Activated CD4-positive, alpha-beta T cell treated with anti-CD3 and anti-CD28 coated beads, Interleukin-2, Interleukin-6, amounts not matched to agents 100 ng/mL and 50 ng/mL, durations not matched to agents 16 hours and 8 hours (primary cell): ENCODE data around the gene AFF4.

Experiments used
- DNase-seq: peaks from one replicate; pipeline ENCODE4 v3.0.0-alpha.2; 2020

The AFF4 gene

DNA sequence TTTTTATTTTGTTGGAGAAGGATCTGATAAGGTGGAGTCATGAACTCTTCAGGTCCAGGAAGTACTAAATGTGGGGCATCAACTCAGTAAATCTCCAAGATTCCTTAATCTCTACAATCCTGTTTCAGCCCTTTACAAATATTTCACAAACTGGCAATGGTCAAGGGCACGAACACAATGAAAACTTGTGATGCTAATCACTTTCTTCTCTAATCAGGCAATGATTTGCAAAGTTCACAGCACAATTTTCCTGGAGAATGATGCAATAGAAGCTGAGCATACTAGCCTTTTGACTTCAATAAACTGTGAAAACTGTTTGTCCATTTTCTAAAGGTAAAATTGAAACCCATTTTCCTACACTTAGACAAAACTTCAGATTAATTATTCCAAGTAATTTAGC lies 114.1 kb downstream of the AFF4 start:
- DNase-seq, result no peak

DNA sequence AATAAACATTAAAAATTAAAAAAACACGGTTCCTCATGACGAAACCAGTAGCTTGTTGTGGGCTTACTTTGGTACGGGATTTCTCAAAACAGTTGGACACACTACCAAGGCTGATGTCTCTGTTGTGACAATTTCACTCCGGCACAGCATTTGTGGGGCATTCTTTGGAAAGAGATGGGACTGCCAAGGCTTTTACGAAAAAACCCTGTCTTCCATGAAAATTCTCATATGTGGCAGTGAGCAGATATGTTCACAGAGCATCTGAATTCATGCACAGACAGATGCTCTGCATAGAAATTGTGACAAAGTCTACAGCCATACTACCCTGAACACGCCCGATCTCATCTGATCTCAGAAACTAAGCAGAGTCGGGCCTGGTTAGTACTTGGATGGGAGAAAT lies 115.2 kb downstream of the AFF4 start:
- no peak for DNase-seq

DNA sequence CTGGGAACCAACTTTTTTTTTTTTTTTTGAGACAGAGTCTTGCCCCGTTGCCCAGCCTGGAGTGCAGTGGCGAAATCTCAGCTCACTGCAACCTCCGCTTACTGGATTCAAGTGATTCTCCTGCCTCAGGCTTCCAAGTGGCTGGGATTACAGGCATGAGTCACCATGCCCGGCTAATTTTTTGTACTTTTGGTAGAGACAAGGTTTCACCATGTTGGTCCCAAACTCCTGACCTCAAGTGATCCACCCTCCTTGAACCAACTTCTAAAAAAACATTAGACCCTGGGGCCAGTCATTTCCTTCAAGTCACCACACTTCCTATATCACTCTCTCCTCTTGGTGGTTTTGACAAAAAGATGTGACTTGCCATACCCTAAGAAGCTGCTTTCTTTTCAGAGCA lies 122.1 kb downstream of the AFF4 start:
- no peak for DNase-seq

DNA sequence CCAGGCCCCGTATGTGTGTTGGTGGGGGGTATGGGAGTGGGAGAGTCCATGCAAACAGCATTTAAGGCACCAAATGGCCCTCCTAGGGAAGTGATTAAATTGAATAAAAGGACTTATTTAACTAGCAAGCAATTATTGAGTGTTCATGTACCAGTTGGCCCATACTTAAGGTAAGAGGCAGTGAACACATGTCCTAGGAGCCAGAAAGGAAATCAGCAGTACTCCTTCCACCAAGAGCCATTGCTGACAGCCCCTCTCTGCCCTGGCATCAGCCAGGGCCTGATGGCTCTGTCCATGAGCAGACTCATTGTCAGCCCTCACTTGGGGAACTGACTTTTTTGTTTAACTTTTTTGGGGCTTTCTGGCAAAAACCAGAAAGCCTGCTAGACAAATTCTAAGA lies 122.5 kb downstream of the AFF4 start:
- DNase-seq, result no peak

DNA sequence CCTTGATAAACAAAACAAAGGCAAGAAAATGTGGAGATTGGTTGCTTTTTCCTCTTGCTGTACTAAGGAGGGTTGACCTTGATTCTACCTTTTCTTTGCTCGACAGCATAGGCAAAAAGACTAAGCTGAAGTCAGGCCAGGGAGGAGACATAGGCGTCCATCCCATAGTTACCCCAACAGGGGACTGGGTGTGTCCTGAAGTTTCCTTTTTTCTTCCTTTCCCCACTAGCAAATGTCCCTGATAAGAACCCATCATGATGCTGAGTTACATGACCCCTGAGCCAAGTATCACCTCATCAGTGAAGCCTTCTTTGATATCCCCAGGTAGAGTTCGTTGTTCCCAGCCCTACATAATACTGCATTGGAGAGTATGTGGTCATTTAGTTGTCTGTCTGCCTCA lies 123.1 kb downstream of the AFF4 start:
- no peak for DNase-seq

DNA sequence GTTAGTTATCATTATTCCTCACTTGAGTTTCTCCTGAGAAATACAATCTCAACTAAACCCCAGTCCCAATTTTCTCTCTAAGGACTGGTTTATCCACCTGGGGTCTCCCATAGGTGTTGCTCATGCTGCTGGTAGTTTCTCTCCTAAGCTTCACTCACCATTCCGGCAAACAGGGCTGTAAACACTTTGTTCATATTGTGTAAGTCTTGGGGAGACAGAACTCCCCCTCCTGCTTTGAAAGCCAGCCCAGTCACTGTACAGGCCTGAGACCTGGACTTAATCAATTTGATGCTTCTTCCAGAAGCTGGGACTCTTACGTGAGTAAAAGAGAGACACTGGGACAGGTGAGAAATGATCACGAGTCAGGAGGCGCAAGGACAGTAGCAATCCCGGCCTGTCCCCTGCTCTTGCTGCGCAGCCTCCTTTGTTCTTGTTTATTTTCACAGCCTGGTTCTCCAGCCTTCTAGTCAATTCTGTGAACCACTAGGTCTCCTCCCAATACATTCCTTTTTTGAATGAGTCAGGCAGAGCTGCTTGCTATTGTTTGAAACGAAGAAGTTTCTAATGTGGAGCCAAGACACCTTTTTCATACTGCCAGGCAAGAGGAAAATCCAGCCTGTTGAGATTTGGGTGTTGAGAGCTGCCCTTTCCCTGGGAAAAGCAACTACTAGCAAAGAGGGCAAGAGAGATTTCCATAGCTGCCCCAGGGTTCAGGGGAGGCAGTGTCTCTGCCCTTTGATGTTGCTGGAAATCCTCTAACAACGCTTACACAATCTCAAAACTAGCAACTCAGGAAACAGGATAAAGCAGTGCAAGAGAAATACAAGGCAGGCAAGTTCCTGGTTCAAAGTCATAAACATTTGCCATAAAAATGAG lies 123.8 kb downstream of the AFF4 start:
- no peak for DNase-seq

DNA sequence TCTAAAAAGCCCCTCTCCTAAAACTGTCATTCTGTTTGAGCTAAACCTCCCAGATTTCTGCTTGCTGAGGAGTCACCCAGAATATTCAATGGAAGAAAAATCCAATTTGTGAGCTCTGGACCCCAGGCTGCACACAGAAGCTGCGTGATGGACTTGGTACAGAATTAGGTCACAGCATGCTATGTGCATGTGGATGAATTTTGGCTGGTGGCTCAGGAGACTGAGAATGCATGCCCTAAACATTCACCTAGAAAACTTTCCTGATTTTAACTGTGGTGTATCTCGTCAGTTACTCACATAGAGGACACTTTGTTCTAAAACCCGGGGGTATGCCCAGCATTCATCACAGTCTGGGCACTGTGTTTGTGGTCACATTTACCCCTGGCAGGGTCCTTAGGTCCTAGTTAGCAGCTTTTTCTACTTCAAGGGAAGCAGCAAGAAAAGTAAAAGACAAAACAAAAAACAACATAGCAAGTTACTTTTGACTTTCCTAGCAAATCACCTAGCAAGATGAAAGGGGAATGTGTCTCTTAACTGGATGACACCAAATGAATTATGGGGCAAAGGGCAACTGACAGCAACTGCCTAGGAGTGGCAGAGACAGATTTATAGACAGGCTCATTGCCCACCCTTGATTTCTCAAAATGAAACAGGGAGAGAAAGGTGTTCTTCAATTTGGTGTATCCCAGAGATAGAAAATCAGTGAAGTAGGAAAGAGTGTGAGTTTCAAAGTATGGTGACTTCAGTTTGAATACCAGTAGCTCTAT lies 124.7 kb downstream of the AFF4 start:
- DNase-seq, result no peak

DNA sequence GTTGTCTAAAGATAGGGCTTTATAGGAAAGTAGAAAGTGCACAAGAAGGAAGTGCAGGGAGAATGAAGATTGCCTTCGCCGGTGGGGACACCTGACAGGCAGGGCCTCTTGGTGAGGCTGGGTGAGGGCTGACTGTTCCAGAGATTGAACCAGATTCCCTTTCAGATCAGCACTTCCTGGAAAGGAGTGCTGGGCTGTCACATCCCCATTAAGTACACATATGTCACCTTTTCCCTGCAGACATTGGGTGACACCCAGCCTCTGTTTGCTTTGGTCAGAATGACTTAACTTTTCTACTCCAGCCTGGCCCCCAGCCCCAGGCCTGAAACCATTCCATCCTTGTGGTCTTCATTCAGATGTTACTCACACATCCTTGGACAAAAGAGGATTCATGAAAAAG lies 125.6 kb downstream of the AFF4 start:
- DNase-seq, result no peak

DNA sequence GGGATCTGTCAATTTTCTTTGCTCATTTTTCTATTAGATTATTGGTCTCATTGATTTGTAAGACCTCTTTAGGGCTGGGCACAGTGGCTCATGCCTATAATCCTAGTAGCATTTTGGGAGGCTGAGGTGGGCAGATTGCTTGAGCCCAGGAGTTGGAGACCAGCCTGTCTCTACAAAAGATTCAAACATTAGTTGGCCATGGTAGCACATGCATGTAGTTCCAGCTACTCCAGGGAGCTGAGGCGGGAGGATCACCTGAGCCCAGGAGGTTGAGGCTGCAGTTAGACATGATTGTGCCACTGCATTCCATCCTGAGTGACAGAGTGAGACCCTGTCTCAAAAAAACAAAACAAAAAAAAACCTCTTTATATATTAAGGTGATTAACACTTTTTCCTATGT lies 126.6 kb downstream of the AFF4 start:
- DNase-seq, result no peak

DNA sequence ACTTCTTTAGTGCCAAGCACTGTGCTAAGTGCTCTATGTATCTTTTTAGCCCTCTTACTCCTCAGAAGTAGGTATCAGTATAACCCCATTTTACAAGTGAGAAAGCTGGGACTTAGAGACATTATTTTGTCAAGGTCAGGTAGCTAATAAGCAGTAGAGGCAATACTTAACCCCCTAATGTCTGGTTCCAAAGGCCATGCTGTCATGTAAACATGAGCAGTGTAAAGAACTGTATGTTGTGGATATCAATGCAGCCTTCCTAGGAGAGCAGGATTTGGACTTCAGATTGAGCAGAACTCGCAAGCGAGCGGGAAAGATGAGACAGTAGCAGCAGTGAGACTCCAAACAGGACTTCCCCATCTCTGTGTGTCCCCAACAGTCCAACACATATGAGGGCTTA lies 129.4 kb downstream of the AFF4 start:
- no peak for DNase-seq

DNA sequence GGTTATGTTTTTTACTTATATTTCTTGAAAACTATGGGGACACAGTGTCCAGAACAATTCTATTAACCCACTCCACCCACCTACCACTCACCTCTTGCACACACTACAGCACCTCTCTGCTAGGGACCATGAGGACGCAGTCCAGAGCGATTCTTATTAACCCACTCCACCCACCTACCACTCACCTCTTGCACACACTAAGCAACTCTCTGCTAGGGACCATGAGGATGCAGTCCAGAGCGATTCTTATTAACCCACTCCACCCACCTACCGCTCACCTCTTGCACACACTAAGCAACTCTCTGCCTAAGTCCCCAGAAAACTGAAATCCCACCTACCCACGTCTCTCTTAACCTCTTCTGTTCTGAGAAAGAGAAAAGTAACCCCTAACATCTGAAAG lies 130.8 kb downstream of the AFF4 start:
- DNase-seq, result no peak

DNA sequence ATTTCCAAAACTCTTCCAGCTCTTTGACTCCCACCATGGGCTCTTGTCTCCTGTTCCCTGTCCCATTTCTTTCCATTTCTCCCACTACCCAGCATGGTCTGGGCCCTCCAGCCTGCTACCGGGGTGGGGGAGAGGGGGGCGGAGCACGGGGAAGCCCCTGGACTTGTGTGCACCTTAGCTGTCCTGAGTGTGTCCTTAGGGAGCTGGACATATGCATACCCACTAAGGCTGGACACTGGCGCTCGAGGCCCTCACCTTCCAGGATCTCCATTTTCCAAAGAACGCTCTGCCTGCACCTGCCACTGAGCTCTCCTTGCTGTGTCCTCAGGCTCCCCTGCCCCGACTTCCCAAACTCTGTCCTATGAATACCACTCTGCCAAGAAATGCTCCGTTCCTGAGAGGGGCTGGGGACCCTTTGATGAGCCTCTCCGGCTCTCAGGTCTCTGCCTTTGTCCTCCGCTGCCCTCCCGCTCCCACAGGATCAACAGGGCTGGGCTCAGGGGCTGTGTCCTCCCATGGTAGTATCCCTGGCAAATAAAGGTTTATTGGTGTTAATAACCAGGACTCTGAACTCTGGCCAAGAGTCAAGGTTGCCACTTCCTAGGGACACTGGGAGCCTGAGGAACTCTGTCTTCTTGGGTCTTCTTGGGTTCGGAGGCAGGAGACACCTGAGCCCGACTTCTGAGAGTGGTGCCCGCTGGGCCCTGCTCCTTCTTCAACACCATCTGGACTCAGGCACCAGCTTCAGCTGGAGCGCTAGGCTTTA lies 132.2 kb downstream of the AFF4 start:
- DNase-seq, result no peak

DNA sequence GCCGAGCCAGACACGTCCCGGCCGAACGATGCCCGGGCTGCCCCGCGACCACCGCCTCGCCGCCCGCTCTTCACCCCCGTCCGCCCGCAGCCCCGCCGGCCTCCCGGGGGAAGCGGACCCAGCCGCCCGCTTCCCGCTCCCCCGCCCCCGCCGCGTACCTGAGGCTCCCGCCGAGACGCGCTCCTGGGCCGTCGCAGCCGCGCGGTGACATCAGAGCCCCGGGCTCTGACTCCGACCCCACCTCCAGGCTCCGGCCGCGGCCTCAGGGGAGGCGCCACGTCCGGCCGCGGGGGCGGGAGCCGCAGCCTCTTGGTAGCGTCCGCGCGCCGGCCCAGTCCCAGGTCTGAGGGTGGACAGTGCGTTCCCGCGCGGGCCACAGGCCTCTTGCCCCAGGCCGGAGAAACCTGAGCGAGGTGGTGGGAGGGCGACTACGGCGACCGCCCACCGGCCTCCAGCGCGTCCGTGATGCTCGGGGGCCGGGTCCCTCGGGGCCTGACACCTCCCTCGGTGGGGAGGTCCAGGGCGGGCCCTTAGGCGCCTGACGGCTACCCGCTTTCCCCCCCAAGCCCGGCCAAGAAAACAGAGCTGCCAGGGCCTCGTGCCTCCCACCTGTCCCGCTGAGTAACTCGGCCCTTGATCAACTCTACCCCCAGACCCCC lies 132.9 kb downstream of the AFF4 start, which contains the start of gene SHROOM1:
Gene SHROOM1 (minus strand): TSS at position 212 of the 659 bp plus-strand sequence. CDS start 4,507 bp downstream, outside the sequence.
- peak; percentile 28 for DNase-seq

DNA sequence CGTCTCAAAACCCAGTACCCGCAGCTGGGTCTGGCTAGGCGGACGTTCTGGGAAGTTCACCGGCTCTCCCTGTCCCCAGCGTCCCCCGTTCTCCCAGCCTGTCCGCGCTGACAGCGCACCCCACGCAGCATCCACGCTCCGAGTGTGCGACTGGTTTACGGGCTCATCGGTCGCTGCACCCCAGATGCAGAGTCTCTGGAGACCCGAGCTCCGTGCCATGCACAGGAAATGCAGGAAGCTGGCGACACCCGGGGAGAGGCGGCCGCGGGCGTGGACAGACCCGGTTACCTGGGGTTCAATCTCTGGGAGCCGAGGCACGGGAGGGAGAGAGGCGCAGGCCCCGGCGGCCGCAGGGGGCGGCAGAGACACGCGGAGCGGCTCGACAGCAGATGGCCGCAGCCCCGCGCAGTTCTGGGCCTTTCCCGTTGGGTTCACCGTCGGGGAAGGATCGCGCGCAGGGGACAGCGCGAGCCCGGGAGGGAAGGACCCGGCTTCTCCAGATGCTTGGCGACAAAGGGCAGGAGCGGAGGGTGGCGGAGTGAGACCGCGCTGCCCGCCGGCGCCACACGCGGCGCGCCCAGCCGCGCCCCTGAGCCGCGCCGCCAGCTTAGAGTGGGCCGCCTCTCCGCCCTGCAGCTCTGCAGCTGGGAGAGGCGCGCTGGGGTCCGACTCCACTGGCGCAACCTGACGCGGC lies 133.5 kb downstream of the AFF4 start:
- DNase-seq, result peak; percentile 76

DNA sequence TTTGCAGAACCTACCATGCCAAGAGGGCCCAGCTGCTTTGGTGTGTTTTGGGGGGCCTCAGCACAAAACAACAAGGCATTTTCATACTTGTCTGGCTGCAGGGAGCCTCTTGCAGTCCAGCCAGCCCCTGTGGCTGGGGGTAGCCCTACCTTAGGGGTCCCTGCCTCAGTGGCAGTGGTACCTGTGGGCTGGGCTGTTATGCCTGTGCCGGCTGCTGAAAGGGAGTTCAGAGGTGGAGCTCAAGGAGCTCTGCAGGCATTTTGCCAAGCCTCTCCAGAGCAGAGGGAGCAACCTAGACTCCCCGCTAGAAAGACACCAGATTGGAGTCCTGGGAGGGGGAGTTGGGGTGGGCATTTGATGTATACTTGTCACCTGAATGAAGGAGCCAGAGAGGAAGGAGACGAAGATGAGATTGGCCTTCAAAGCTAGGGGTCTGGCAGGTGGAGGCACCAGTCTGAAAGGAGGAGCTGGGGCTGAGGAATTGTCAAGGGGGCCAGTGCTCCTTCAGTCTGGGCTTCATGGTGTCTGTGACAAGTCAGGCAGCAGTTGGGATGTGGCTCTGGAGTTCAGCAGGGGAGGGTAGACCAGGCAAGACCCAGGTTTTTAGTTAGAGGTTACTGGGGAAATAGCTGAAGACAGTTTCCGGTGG lies 134.5 kb downstream of the AFF4 start:
- no peak for DNase-seq

DNA sequence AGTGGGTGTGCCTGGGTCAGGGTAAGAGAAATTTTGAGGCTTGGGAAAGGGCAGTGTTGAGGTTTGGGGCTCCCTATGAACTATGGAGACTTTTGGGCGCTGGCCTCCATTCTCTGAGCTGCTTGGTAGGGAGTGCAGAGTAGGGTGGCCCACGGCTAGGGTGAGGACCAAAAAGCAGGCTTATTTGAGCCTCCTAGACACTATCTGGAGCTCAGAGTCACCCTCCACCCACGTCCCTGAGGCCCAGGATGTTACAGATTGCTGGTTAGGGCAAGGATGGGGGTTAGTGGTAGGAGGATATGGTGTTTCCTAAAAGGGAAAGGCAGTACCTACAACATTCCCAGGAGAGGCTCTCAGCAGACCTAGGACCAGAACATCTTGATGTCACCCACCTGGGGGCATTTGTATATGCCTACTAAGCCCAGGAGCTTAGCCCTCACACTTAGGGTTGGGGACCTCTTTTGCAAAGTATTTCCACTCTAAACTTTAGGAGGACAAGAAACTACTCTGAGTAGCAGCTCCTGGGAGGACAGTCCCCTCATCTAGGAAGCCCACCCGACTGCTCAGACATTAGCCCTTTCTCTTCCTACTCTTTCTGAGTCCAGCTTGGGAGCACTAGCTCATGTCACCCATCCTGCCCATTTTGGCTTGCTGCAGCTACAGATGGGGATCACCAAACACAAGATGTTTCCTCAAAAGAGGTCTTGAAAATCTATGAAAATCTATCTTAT lies 135.3 kb downstream of the AFF4 start:
- no peak for DNase-seq

DNA sequence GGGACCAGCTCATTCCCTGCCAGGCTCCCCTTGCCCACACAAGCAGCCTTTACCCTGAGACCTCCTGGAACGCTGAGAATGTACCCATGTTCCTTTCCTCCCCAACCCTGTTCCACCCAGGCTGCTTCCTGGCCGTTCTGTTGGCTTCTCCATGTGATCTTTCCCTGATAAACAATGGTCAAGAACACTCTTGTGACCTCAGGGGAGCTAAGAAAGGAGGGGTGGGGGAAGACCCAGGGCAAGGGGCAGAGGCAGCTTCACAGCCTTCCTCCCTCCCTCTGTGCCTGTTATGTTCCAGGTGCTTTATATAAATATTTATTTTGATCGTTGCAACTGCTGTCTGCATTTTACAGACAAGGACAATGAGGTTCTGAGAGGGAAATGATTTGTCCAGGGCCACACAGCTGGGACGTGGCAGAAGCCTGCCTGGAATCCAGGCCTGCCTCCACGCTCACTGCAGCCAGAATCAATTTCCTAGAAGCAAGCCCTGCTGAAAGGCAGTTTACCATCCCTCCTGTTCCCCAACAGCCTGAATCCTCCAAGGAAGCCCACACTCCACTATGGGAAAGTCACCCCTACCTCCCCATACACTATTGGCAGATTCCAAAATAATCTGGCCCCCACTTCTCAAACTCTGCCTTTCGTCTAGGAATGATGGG lies 136.9 kb downstream of the AFF4 start:
- DNase-seq, result no peak

DNA sequence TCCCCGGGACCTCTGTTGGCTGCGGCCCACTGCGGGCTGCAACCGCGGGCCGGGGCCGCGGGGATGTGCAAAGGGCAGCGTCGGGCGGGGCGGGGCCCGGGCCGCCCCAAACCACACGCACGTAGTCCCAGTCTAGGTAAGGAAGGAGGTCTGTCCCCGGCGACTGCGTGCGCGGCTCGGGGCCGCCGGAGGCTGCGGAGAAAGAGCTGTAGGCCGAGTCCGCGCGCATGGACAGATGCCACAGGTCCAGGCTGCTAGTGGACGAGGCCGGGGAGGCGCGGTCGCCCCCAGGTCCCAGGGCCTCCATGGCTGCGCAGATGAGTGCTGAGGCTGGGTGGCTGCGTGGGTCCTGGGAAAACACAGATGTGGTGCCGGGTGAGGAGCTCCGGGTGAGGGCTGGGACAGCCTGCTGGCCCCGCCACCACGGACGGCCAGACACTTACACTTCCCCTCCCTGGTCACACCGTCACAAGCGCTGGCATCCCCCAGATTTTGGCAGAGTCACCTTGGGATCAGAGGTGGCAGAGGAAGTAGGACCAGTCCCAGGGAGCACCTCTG lies 137.5 kb downstream of the AFF4 start:
- no peak for DNase-seq
